ENCODE data around the gene ZDHHC19.

ZDHHC19 gene

GRCh38 chr3:196219970-196220311, 8.7 kb upstream of the ZDHHC19 start:
- TF ChIP-seq, protein P1, sequence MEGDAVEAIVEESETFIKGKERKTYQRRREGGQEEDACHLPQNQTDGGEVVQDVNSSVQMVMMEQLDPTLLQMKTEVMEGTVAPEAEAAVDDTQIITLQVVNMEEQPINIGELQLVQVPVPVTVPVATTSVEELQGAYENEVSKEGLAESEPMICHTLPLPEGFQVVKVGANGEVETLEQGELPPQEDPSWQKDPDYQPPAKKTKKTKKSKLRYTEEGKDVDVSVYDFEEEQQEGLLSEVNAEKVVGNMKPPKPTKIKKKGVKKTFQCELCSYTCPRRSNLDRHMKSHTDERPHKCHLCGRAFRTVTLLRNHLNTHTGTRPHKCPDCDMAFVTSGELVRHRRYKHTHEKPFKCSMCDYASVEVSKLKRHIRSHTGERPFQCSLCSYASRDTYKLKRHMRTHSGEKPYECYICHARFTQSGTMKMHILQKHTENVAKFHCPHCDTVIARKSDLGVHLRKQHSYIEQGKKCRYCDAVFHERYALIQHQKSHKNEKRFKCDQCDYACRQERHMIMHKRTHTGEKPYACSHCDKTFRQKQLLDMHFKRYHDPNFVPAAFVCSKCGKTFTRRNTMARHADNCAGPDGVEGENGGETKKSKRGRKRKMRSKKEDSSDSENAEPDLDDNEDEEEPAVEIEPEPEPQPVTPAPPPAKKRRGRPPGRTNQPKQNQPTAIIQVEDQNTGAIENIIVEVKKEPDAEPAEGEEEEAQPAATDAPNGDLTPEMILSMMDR (IDR thresholded peaks at IDR 0.05; ENCODE audit: poor library complexity, severe bottlenecking), result no peak
- Histone ChIP-seq H3K36me3 (ENCODE audit: low read depth) (no peaks in the 10 kb centered on the region), H3K9me3 (ENCODE audit: severe bottlenecking) (no peaks in the 10 kb centered on the region), H3K4me3 (ENCODE audit: severe bottlenecking) (no peak overlapping the region), H3K27ac (ENCODE audit: poor library complexity, severe bottlenecking) (no peak overlapping the region), H3K4me1 (ENCODE audit: insufficient read depth, poor library complexity, severe bottlenecking) (peaks cover 6% of the 10 kb centered on the region), H3K27me3 (ENCODE audit: insufficient read depth, poor library complexity, severe bottlenecking) (no peaks in the 10 kb centered on the region)
- DNase-seq (ENCODE audit: low spot score) (no peak), ATAC-seq (ENCODE audit: low read depth) (no peak)

GRCh38 chr3:196219194-196219969, 8.2 kb upstream of the ZDHHC19 start:
- H3K9me3 ChIP-seq (ENCODE audit: severe bottlenecking), result no peaks in the 10 kb centered on the region
- no peak overlapping the region for H3K4me3 ChIP-seq (ENCODE audit: severe bottlenecking)
- H3K27me3 ChIP-seq (ENCODE audit: insufficient read depth, poor library complexity, severe bottlenecking), result no peaks in the 10 kb centered on the region
- H3K4me1 ChIP-seq (ENCODE audit: insufficient read depth, poor library complexity, severe bottlenecking), result peaks cover 6% of the 10 kb centered on the region
- no peak for DNase-seq (ENCODE audit: low spot score)
- TF ChIP-seq, protein P1 (IDR thresholded peaks at IDR 0.05; ENCODE audit: poor library complexity, severe bottlenecking), result no peak
- H3K36me3 ChIP-seq (ENCODE audit: low read depth), result no peaks in the 10 kb centered on the region
- H3K27ac ChIP-seq (ENCODE audit: poor library complexity, severe bottlenecking), result no peak overlapping the region
- peak; percentile 78 for ATAC-seq (ENCODE audit: low read depth)

DNA sequence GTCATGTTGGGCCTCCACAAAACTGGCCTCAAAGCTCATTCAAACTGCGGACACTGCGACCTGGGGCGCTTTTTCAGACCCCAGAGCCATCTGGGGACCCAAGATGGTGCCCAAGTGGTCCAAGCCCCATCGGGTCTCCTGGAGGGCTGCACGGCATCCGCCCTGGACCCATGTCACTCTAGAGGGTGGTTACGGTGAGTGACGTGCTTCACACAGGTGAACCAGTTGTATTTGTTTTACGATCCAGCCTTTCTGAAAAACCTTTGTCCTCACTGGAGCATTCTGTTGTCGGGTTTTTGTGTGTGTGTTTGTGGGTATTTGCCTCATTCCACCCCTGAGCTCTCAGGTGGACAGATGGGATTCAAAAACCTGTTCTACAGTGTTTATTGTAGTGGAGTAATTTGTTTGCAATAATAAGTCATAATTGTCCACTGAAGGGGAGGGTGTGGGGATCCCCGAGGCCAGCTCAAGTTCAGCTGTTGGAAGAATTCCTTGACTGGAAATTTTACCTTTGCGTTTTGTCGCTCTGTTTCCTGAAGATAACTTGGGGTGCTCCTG, 7.0 kb upstream of the ZDHHC19 start:
- no peak overlapping the region for H3K27ac ChIP-seq (ENCODE audit: poor library complexity, severe bottlenecking)
- H3K36me3 ChIP-seq (ENCODE audit: low read depth), result no peaks in the 10 kb centered on the region
- H3K27me3 ChIP-seq (ENCODE audit: insufficient read depth, poor library complexity, severe bottlenecking), result no peaks in the 10 kb centered on the region
- DNase-seq (ENCODE audit: low spot score) (no peak), ATAC-seq (ENCODE audit: low read depth) (no peak)
- TF ChIP-seq, protein P1 (IDR thresholded peaks at IDR 0.05; ENCODE audit: poor library complexity, severe bottlenecking), result no peak
- no peaks in the 10 kb centered on the region for H3K9me3 ChIP-seq (ENCODE audit: severe bottlenecking)
- H3K4me1 ChIP-seq (ENCODE audit: insufficient read depth, poor library complexity, severe bottlenecking), result peaks cover 6% of the 10 kb centered on the region
- H3K4me3 ChIP-seq (ENCODE audit: severe bottlenecking), result no peak overlapping the region

DNA sequence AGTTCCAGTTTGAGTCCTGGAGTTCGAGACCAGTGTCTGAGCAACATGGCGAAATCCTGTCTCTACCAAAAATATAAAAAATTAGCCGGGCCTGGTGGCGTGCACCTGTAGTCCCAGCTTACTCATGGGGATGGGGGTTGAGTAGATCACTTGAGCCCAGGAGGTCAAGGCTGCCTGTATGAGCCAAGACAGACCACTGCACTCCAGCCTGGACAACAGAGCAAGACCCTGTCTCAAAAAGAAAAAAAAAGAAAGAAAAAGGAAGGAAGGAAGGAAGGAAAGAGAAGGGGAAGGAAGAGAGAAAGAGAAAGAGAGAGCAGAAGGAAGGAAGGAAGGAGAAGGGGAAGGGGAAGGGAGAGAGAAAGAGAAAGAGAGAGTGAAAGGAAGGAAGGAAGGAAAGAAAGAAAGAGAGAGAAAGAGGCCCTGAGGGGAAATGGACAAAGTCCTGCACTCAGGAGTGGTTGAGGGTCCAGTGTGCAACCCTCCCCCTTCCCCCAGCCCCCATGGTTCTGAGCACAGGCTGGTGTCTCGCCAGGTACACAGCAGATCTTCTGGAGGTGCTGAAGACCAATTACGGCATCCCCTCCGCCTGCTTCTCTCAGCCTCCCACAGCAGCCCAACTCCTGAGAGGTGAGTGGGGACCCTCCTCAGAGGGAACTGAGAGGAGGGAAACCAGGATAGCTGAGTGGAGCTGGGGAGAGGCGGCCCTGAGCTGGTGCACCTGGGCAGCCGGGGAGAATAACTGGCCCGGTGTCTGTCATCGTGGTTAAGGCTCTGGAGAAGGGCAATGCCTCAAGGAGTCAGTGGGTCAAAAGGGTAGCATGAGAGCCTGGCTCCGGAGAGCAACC, 6.3 kb upstream of the ZDHHC19 start:
- Histone ChIP-seq H3K9me3 (ENCODE audit: severe bottlenecking) (no peaks in the 10 kb centered on the region), H3K27me3 (ENCODE audit: insufficient read depth, poor library complexity, severe bottlenecking) (no peaks in the 10 kb centered on the region), H3K27ac (ENCODE audit: poor library complexity, severe bottlenecking) (no peak overlapping the region), H3K36me3 (ENCODE audit: low read depth) (no peaks in the 10 kb centered on the region), H3K4me3 (ENCODE audit: severe bottlenecking) (no peak overlapping the region), H3K4me1 (ENCODE audit: insufficient read depth, poor library complexity, severe bottlenecking) (peaks cover 6% of the 10 kb centered on the region)
- ATAC-seq (ENCODE audit: low read depth) (no peak), DNase-seq (ENCODE audit: low spot score) (no peak)
- TF ChIP-seq, protein P1 (IDR thresholded peaks at IDR 0.05; ENCODE audit: poor library complexity, severe bottlenecking), result no peak

All from RWPE2 (cell line).